GM23248 (cell line): ENCODE measurements around the gene TAF3.

Experiments
- EZH2 ChIP-seq: fragments of 200-600 bp; sonication (generic); IDR thresholded peaks from 2 replicates; pipeline ENCODE4 v1.6.1; 2018; ENCODE audit warnings: antibody characterized with exemption, mild to moderate bottlenecking; ENCODE audit not compliant: insufficient read depth, poor library complexity, severe bottlenecking
- EZH2phosphoT487 ChIP-seq: fragments of 200-600 bp; sonication (generic); IDR thresholded peaks from 2 replicates; pipeline ENCODE4 v1.6.1; 2018; ENCODE audit warnings: antibody characterized with exemption, moderate library complexity, mild to moderate bottlenecking, low read depth; ENCODE audit not compliant: insufficient read depth

GRCh38 chr10:7933262-7933661 is 115.0 kb downstream of the TAF3 start:
- TF ChIP-seq EZH2 (no peak), EZH2phosphoT487 (no peak)
